ENCODE data around the gene ATG2B.

Gene ATG2B

GRCh38 chr14:96362965-96363750 is at the start of gene ATG2B, which contains the start of gene GSKIP:
TSS of gene ATG2B (minus strand) at chr14:96363341. CDS start at chr14:96362976, 365 bp downstream.
TSS of gene GSKIP (plus strand) at chr14:96363526. CDS start at chr14:96382248, 18,722 bp downstream.
- Mint-ChIP-seq H3K4me3 (peak within 1 kb of the TSS; percentile 94), H3K4me1 (peaks cover 68% of the 10 kb centered on the region), H3K27ac (peak within 1 kb of the TSS; percentile 93), H3K36me3 (peaks cover 3% of the 10 kb centered on the region), H3K9me3 (no peaks in the 10 kb centered on the region), H3K27me3 (no peaks in the 10 kb centered on the region)

GRCh38 chr14:96410119-96410518 is 47.0 kb upstream of the ATG2B start:
- H3K27me3 Mint-ChIP-seq, result peaks cover 1% of the 10 kb centered on the region
- no peaks in the 10 kb centered on the region for H3K4me1 Mint-ChIP-seq
- no peak overlapping the region for H3K4me3 Mint-ChIP-seq
- no peak overlapping the region for H3K27ac Mint-ChIP-seq
- H3K9me3 Mint-ChIP-seq, result no peaks in the 10 kb centered on the region
- no peaks in the 10 kb centered on the region for H3K36me3 Mint-ChIP-seq

DNA sequence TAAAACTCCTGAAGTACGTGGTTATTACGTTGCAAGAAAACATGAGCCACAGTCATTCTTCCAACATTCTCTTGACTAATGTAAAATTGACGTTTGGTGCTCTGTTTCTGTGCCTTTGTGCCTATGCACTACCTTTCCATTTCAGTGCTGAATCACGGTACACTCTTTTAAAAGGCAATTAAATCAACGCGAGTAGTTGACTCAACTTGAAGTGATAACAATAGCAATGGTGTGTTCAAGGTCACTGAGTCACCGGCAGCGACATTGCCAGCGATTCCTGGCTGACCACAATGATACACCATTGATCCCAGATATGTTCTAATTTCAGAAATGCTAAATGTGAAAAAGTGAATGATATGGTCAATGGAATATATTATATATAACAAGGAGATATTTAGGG is 46.6 kb upstream of the ATG2B start:
- Mint-ChIP-seq H3K9me3 (no peaks in the 10 kb centered on the region), H3K36me3 (no peaks in the 10 kb centered on the region), H3K27ac (no peak overlapping the region), H3K27me3 (peaks cover 1% of the 10 kb centered on the region), H3K4me1 (no peaks in the 10 kb centered on the region), H3K4me3 (no peak overlapping the region)

GRCh38 chr14:96408608-96409007 is 45.5 kb upstream of the ATG2B start:
- H3K4me3 Mint-ChIP-seq, result no peak overlapping the region
- H3K9me3 Mint-ChIP-seq, result no peaks in the 10 kb centered on the region
- H3K36me3 Mint-ChIP-seq, result no peaks in the 10 kb centered on the region
- H3K27me3 Mint-ChIP-seq, result peaks cover 2% of the 10 kb centered on the region
- no peak overlapping the region for H3K27ac Mint-ChIP-seq
- no peaks in the 10 kb centered on the region for H3K4me1 Mint-ChIP-seq

GRCh38 chr14:96407935-96408570 is 44.9 kb upstream of the ATG2B start:
- no peaks in the 10 kb centered on the region for H3K9me3 Mint-ChIP-seq
- H3K4me3 Mint-ChIP-seq, result no peak overlapping the region
- H3K27me3 Mint-ChIP-seq, result peaks cover 2% of the 10 kb centered on the region
- H3K27ac Mint-ChIP-seq, result no peak overlapping the region
- no peaks in the 10 kb centered on the region for H3K36me3 Mint-ChIP-seq
- H3K4me1 Mint-ChIP-seq, result no peaks in the 10 kb centered on the region

GRCh38 chr14:96405677-96406076 is 42.5 kb upstream of the ATG2B start:
- Mint-ChIP-seq H3K4me1 (no peaks in the 10 kb centered on the region), H3K36me3 (no peaks in the 10 kb centered on the region), H3K27ac (no peak overlapping the region), H3K9me3 (no peaks in the 10 kb centered on the region), H3K27me3 (peaks cover 2% of the 10 kb centered on the region), H3K4me3 (no peak overlapping the region)

DNA sequence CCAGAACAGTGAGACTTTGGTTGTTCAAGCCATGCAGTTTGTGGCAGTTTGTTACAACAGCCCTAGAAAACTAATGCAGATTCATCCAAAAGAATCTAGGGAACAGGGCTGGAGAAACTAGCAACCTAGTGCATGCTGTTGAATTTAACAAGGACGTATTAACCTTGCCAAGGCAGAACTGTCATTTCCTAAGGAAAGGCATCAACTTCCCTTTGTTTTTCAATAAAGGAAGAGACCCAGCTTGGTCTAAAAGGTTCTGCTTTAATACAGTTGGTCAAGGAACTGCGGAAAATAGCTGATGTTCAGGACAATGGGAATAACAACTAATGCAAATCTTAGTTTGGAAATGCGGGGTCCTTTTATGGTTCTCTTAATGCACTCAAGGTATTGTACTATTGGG is 40.3 kb upstream of the ATG2B start:
- Mint-ChIP-seq H3K9me3 (no peaks in the 10 kb centered on the region), H3K4me3 (no peak overlapping the region), H3K27me3 (peaks cover 1% of the 10 kb centered on the region), H3K27ac (no peak overlapping the region), H3K36me3 (no peaks in the 10 kb centered on the region), H3K4me1 (no peaks in the 10 kb centered on the region)

- H3K36me3 Mint-ChIP-seq, result no peaks in the 10 kb centered on the region
- peaks cover 1% of the 10 kb centered on the region for H3K27me3 Mint-ChIP-seq
- no peaks in the 10 kb centered on the region for H3K4me1 Mint-ChIP-seq
- no peaks in the 10 kb centered on the region for H3K9me3 Mint-ChIP-seq
- H3K27ac Mint-ChIP-seq, result no peak overlapping the region
- H3K4me3 Mint-ChIP-seq, result no peak overlapping the region
Observed at GRCh38 chr14:96400495-96400894, 37.4 kb upstream of the ATG2B start.

- no peaks in the 10 kb centered on the region for H3K4me1 Mint-ChIP-seq
- no peaks in the 10 kb centered on the region for H3K9me3 Mint-ChIP-seq
- H3K27ac Mint-ChIP-seq, result no peak overlapping the region
- no peak overlapping the region for H3K4me3 Mint-ChIP-seq
- H3K27me3 Mint-ChIP-seq, result peaks cover 1% of the 10 kb centered on the region
- H3K36me3 Mint-ChIP-seq, result no peaks in the 10 kb centered on the region
Observed at GRCh38 chr14:96399405-96399804, 36.3 kb upstream of the ATG2B start.

DNA sequence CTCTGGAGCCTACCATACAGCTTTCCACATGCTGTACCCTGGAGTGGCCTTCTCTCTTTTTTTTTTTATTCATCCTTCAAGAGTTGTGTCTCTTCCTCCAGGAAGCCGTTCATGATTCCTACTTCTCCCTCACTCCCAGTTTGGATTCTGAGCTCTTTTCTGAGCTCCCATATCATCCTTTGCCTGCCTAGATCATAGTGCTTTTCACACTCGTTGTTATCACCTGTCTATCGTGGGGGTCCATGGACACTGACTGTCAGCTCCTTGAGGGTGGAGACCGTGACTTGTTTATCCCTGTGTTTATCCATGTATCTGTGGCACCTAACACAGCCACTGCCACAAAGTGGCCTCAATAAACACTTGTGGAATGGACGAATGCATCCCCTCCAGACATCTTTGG is 35.8 kb upstream of the ATG2B start:
- no peaks in the 10 kb centered on the region for H3K27me3 Mint-ChIP-seq
- H3K4me3 Mint-ChIP-seq, result no peak overlapping the region
- no peaks in the 10 kb centered on the region for H3K4me1 Mint-ChIP-seq
- H3K27ac Mint-ChIP-seq, result no peak overlapping the region
- H3K36me3 Mint-ChIP-seq, result no peaks in the 10 kb centered on the region
- no peaks in the 10 kb centered on the region for H3K9me3 Mint-ChIP-seq

GRCh38 chr14:96398432-96398831 is 35.3 kb upstream of the ATG2B start:
- H3K27ac Mint-ChIP-seq, result no peak overlapping the region
- H3K4me3 Mint-ChIP-seq, result no peak overlapping the region
- H3K4me1 Mint-ChIP-seq, result no peaks in the 10 kb centered on the region
- H3K9me3 Mint-ChIP-seq, result no peaks in the 10 kb centered on the region
- H3K36me3 Mint-ChIP-seq, result no peaks in the 10 kb centered on the region
- H3K27me3 Mint-ChIP-seq, result no peaks in the 10 kb centered on the region

- no peak overlapping the region for H3K4me3 Mint-ChIP-seq
- no peaks in the 10 kb centered on the region for H3K27me3 Mint-ChIP-seq
- no peak overlapping the region for H3K27ac Mint-ChIP-seq
- H3K4me1 Mint-ChIP-seq, result peaks cover 5% of the 10 kb centered on the region
- H3K36me3 Mint-ChIP-seq, result no peaks in the 10 kb centered on the region
- H3K9me3 Mint-ChIP-seq, result no peaks in the 10 kb centered on the region
Observed at GRCh38 chr14:96394047-96394815, 31.1 kb upstream of the ATG2B start.

- no peaks in the 10 kb centered on the region for H3K9me3 Mint-ChIP-seq
- H3K27me3 Mint-ChIP-seq, result no peaks in the 10 kb centered on the region
- H3K27ac Mint-ChIP-seq, result no peak overlapping the region
- H3K4me3 Mint-ChIP-seq, result peak overlapping the region; percentile 84
- no peaks in the 10 kb centered on the region for H3K36me3 Mint-ChIP-seq
- H3K4me1 Mint-ChIP-seq, result peaks cover 5% of the 10 kb centered on the region
Observed at GRCh38 chr14:96393071-96393691, 30.0 kb upstream of the ATG2B start.

- Mint-ChIP-seq H3K27ac (peak overlapping the region; percentile 46), H3K9me3 (no peaks in the 10 kb centered on the region), H3K27me3 (no peaks in the 10 kb centered on the region), H3K4me1 (peaks cover 5% of the 10 kb centered on the region), H3K4me3 (peak overlapping the region; percentile 95), H3K36me3 (no peaks in the 10 kb centered on the region)
Observed at GRCh38 chr14:96391293-96392118, 28.4 kb upstream of the ATG2B start.

GRCh38 chr14:96390965-96391292 is 27.8 kb upstream of the ATG2B start:
- no peak overlapping the region for H3K27ac Mint-ChIP-seq
- no peaks in the 10 kb centered on the region for H3K27me3 Mint-ChIP-seq
- no peaks in the 10 kb centered on the region for H3K9me3 Mint-ChIP-seq
- H3K4me1 Mint-ChIP-seq, result peaks cover 5% of the 10 kb centered on the region
- H3K36me3 Mint-ChIP-seq, result no peaks in the 10 kb centered on the region
- H3K4me3 Mint-ChIP-seq, result peak overlapping the region; percentile 95

Data from activated naive CD4-positive, alpha-beta T cell treated with anti-CD3 and anti-CD28 coated beads, Interleukin-2, amount 50 U/mL, for 24 hours (primary cell).